Left hindlimb (tissue), 1 donor: Measurements from ENCODE around the gene RCOR2.

Source experiments
- DNase-seq: peaks from one replicate; pipeline ENCODE4 v3.0.0-alpha.2; 2018

Gene RCOR2

DNA sequence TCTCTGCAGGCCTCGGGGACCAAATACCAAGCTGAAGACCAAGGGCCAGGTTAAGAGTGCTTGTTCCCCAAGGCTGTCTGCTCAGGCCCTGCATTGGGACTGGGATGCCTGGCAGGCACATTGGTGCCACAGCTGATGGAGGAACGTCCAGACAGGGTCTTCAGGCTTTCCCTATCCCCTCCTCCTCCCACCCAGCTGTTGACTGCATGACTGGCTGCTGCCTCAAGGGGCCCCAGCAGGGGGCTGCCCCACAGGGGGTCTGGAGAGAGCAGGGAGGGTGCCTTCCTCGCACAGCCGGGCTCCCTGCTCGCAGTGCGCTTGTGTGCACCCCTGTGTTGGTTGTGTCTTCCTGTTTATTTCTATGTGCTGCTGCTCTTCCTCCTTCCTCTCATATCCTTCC, 9.9 kb downstream of the RCOR2 start:
- no peak for DNase-seq

DNA sequence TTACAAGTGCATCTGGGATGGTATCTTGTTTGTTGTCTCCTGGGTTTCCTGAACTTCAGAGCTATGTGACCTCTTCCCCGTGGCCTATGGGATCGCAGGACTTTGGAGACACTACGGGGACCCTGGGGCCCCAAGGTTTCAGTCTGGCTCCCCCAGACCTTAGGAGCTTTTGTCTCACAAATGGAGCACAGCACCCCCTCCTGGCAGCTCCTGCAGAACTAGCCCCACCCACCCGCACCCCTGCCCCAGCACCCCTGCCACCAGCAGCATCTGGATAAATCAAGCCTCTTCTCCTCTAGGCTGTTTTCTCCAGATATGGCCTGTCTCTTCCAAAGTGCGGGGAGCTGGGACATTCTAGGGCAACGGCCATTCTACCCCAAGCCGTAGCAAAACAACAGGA, 10.4 kb downstream of the RCOR2 start:
- DNase-seq, result no peak

GRCh38 chr11:63906087-63906486, 10.9 kb downstream of the RCOR2 start:
- no peak for DNase-seq

DNA sequence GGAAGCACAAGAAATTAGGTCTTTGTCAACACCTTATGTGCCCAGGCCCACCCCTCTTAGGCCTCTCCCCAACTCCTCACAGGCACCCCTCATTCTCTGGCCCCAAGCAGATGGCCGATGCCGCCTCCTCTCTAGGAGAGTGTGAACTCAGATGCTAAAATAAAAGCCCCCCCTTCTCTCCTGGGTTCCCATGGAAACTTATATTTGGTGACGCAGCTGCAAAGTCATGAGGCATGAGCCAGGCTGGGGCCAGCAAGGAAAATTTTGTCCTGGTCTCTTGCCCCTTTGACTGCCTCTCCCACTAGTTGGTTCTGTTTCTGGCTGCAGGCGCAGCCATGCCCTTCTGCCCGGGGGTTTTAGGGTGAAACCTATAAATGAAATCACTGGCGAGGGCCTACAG, 11.8 kb downstream of the RCOR2 start:
- DNase-seq, result no peak

GRCh38 chr11:63904743-63905142, 12.2 kb downstream of the RCOR2 start:
- DNase-seq, result no peak

DNA sequence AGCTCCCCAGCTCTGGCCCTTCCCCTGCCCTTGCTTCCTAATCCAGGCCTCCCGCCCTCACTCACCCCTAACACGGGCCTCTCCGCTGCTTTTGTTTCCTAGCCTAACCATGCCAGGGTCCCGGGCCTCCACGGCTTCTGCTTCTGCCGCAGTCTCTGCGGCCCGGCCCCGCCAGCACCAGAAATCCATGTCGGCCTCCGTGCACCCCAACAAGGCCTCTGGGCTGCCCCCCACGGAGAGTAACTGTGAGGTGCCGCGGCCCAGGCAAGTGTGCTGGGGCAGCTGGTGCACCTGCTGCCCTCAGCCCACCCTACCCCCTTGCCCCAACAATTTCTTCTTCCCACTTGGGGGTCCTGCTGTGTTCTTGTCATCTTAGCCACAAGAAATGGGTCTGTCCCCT, 13.1 kb downstream of the RCOR2 start:
- no peak for DNase-seq

DNA sequence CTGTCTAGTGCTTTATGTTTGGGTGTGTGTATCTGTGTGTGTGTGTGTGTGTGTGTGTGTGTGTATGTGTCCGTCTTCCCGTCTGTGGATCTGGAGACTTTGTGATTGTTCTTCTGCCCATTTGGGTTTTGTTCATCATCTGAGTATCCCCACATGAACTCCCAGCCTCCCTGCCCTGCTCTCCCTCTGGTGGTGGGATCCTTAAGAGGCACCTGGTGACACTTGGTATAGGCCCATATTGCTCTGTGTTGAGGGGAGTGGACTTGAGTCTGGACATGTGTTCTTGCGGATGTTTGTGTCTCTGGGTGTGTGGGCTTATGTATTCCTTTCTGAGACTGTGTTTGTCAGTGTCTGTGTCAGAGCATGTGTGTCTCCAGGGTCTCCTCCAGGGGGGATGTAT, 15.3 kb downstream of the RCOR2 start:
- DNase-seq, result no peak

DNA sequence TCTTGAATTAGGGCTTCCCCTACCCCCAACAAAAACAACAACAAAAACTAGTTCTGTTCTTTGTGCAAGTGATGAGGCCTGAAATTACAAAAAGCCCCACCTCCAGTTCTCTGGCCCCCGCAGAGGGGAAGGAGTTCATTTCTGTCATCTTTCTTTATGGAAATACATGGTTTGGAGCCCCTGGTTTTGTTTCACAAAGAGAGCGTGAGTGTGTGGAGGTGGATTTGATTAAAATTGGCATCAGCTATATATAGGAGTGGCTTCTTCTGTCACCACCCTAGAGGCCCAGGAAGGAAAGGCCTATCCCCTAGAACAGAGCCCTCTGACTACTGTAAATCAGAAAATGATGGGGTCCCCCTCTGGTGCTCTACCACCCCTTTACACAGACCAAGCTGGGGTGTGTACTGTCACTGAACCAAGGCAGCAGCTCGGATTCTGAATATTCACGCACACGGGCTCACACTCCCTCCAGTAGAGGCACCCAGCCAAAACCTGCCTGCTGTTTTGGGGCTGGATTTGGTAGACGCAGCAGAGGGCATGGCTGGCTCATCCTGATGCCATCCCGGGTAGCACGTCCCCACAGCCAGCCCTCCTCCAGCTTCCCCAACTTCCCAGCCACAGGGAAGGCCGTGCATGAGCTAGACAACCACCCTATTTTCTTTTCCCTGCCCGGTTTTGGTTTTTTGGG, 19.4 kb downstream of the RCOR2 start:
- no peak for DNase-seq

DNA sequence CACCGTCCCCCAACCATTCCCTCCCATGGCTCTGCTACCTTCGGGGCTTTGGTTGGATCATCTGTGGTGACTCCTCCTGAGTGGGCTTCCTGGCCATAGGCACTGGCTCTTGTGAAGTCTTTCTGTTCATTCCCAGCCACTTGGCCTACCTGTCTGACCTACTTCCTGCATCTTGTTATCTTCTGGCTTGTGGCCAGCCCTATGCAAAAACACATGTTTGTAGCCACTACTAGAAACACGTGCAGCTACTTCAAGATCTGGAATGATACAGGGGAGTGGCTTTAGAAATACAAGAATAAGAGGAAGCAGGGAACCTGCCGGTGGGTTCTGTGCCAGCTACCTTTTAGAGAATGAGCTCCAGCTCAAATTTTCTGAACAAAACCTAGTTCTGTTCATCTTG, 20.9 kb downstream of the RCOR2 start:
- no peak for DNase-seq

DNA sequence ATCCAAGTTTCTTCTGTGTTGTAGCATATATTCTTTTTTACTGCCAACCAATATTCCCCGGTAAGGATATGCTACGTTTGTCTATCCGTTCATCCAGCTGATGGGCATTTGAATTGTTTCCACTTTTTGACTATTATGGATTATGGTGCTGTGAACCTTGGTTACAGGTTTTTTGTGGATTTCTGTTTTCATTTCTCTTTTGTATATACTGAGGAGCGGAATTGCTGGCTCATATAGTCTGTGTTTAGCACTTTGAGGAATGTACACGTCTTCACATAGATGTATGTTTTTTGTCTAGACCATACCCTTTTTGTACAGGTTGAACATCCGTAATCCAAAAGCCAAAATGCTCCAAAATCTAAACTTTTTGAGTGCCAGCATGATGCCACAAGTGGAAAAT, 23.6 kb downstream of the RCOR2 start:
- DNase-seq, result no peak

DNA sequence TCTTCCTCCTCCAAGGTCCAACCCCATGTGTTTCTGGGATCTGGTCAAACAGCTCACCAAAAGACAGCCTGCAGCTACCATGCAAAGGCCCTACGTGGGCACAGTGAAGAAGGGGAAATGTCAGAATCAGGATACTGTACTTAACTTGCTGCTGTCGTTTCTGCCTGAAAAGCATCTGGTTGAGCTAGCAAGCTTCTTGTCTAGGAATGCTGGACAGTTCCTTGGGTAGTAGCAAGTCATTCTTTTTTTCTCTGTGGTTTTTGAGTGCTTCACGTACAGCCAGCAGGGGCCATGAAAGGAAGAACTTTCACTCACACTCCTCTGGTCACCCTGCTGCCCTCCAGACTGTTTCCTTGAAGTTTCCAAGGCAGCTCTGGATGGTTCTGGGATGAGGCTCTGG, 24.7 kb downstream of the RCOR2 start:
- no peak for DNase-seq

DNA sequence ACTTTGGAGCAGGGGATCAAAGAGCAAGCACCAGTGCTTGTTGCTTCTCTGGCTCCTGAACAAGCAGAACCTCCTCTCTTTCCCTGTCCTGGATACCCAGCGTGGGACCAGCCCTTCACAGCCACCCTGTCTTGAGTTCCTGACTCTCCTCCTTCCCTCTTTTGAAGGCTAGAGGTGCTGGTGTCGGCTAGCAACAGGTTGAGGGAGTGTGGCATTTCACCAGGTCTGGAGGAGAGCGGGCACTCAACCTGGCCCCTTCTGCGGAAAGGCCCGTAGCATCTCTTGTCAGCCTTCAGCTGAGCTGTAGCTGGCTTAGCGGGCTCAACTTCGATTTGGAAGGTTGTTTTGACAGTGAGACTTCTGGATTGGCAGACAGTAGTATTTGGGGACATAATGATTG, 26.6 kb downstream of the RCOR2 start:
- no peak for DNase-seq

DNA sequence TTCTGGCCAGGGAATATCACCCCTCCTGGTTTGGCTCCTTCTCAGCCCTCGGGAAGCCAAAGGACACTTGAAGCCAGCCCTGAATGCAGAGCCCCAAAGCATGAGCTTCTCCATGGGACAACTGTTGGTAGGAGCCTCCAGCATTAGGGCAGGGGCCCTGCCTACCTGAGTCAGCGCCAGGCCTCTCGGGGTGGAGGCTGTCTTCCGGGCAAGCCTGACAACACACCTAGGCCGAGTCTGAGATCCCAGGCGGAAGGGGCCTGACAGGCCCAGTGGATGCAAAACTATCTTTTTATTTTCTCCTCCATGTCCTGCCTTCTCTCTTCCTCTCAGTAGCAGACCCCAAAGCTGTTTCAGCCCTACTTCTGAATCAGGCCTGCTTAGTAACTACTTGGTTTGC, 27.6 kb downstream of the RCOR2 start:
- DNase-seq, result no peak

- DNase-seq, result no peak
Measured at GRCh38 chr11:63888170-63889086, 28.5 kb downstream of the RCOR2 start.

DNA sequence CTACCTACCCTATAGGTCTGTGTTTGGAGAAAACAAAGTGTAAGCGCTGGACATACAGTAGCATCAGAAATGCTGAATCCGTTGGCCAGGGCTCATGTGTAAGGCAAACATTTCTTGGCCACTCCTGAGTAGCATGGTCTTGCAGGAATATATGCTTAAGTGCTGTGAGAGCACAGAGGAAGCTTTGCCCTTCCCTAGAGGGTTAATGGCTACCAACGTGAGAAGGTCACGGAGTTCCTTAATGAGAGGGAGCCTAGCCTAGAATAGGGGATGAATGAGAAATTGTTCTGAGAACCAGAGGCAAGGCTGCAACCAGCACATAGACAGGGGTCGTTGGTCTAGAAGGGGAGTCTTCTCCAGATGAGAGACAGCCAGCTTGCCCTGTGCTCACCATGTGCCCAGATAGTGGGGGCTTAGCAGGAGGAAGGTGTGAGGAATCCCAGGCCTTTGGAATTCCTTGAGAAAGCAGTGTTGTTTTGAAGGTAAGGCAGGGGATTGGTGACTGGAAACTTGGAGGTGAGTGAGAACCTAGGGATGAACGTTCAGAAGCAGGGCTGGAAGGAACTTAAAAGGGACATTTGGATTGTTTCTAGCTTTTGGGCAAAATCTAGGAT, 29.5 kb downstream of the RCOR2 start:
- no peak for DNase-seq

DNA sequence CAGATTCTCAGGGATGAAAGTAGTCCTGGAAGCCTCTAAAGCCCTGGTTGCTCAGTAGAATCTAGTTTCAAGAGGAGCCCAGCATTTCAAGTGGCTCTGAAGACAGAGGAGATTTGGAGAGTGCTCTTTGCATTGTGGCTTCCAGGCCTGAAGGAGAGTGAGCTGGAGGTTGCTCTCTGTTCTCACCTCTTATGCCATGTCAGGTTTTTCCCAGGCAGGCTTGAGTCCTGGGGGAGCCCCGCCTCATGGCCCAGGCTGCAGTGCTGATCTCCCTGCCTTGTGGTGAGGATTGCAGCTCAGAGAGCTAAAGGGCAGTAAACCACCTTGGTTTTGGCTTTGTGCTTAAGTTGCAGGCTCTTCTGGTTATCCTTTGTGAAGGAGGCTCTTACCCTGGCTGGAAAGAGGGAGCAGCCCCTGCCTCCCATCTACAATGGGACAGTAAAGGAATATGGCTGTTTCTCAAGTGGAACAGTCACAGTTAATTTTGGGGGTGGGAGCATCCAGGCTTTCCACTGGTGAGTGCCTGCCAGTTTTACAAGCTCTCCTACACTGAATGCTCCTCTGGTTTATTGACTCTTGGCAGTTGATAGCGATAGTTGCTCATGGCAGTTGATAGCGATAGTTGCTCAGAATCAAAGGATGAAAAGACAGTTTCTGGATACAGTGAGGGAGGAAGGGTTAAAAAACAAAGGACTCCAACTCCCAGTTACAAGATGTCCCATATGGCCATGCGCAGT, 32.6 kb downstream of the RCOR2 start:
- DNase-seq, result no peak

- no peak for DNase-seq
Measured at GRCh38 chr11:63883791-63884190, 33.2 kb downstream of the RCOR2 start.

DNA sequence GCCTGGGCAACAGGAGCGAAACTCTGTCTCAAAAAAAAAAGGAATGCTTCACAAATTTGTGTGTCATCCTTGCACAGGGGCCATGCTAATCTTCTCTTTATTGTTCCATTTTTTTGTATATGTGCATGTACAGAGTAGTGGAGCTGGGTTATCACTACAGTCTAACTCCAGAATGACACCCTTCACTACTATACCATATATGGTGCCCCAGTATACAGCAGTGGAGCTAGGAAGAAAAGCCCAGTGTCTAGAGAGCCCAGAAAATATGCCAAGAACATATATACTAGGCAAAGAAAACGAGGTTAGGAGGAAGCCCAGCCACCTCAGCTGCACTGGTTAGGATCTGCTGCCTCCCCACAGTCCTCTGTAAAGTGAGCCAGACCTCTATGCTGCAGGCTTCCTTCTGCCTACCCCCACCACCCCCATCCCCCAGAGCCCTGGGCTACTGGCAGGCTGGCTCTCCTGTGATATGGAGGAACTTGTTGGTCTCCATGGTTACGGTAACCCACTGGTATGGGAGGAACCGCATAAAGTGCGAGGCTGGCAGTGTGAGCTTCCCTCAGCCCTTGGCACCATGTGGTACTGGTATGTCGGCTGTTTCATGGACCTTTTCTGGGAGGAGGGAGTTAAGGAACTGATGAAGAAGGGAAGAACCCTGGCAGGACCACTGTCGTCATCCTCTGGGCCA, 34.3 kb downstream of the RCOR2 start:
- peak; percentile 55 for DNase-seq

DNA sequence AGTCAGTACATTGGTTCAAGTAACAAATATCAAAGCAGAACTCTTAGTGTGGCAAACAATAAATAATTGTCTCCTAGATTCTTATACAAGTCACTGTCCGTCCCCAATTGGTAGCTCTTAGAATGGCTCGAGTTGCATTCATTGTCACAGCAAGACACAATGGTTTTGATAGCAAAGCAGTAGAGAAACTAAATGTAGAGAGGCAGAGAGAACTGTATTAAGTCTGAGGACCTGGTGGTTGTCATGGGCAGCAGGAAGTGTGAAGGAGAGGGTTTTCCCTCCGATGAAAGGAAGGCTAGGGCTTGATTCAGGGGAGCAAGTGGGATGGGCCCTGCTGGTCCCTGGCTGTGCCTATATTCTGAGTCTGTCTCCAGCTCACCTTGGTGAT, 36.6 kb downstream of the RCOR2 start:
- no peak for DNase-seq

DNA sequence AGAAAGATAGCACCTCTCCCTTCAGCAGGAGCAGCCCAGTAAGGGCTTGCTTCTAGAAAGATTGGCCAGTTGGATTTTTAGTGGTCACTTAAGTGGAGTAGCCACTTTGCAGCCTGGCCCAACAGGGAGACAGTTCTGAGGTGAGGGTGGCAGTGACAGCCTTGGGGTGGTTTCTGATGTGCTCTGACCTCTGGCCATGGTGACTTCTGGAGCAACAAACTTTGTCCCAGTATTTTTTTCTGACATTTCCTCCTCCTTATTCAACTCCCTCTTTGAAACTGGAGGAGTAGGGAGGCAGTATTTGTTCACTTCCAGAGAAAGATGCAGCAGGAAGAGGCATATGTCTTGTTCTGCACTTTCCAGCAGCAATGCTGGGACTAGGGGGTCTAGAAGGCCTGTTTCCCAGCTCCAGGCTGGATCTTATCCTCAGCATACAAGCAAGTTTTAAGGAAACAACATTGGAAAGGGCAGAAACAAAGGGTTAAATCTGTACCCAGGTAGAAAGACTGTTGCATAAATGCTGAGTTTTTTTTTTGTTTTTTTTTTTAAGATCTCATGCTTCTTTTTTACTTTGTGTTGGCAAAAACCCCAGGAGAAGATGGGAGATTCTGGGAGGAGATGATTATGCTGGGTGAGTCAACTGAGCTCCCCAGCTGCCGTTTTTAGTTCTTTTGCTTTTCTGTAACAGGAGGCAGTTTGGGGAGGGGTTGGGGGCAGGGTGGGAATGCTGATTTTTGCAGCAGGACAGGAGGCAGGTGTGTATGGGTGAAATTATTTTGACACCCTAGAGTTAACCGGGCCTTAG, 37.2 kb downstream of the RCOR2 start:
- no peak for DNase-seq

GRCh38 chr11:63877658-63878241, 39.2 kb downstream of the RCOR2 start:
- DNase-seq, result no peak
